H1 (cell line): ENCODE results near the gene TTC28. TPM values are rescaled to one million over a fixed set of nuclear protein-coding genes. Genes with fewer than 3 reads are reported as not detected.

Experiments used
- CTCF ChIA-PET: fragments of 300-600 bp; sonication (Branson Sonifier 250); formaldehyde crosslinking; loops from one replicate; lab custom pipeline; 2021; ENCODE audit not compliant: partially characterized antibody; lab: Charles Lee
- POLR2A ChIA-PET: fragments of 300-600 bp; sonication (Branson Sonifier 250); formaldehyde crosslinking; loops from one replicate; lab custom pipeline; 2021; ENCODE audit warnings: inconsistent platforms; ENCODE audit not compliant: partially characterized antibody; lab: Charles Lee
- DNase-seq, 2 experiments: peaks; one replicate each; pipeline versions ENCODE4 v3.0.0 to v3.0.0-alpha.2; 2010 to 2022; ENCODE audit warnings: low spot score in 2 of 2, low read depth in 1 of 2, mixed read lengths in 1 of 2
- FAIRE-seq: peaks from 2 replicates; lab custom pipeline; 2011; peaks lifted over from hg19 to GRCh38; lab: Jason Lieb, UNC
- H2AFZ ChIP-seq: 2 replicates; pipeline ENCODE4 v1.8.1; 2012; ENCODE audit warnings: low read length, inconsistent platforms
- H2AK5ac ChIP-seq: 2 replicates; pipeline ENCODE4 v1.6.1; 2013; ENCODE audit warnings: low read depth, low read length
- H2BK120ac ChIP-seq: replicated peaks from 2 replicates; pipeline ENCODE3; 2013; ENCODE audit warnings: low read depth, low read length, inconsistent platforms
- H2BK12ac ChIP-seq: 2 replicates; pipeline ENCODE4 v1.6.1; 2013; ENCODE audit warnings: low read depth, low read length
- H2BK15ac ChIP-seq: 2 replicates; pipeline ENCODE4 v1.6.1; 2013; ENCODE audit warnings: low read length
- H2BK20ac ChIP-seq: 2 replicates; pipeline ENCODE4 v1.6.1; 2013; ENCODE audit warnings: low read length
- H2BK5ac ChIP-seq: 2 replicates; pipeline ENCODE4 v1.6.1; 2013; ENCODE audit warnings: low read depth, low read length
- H3K14ac ChIP-seq: 2 replicates; pipeline ENCODE4 v1.6.1; 2013; ENCODE audit warnings: inconsistent platforms; ENCODE audit not compliant: insufficient read length
- H3K18ac ChIP-seq: 2 replicates; pipeline ENCODE4 v1.6.1; 2013; ENCODE audit warnings: low read length; ENCODE audit errors: extremely low read depth
- H3K23ac ChIP-seq: 2 replicates; pipeline ENCODE4 v1.6.1; 2013; ENCODE audit warnings: inconsistent platforms; ENCODE audit not compliant: insufficient read length
- H3K23me2 ChIP-seq: 2 replicates; pipeline ENCODE4 v1.6.1; 2013; ENCODE audit warnings: low read depth, low read length
- H3K27ac ChIP-seq: 2 replicates; pipeline ENCODE4 v1.6.1; 2011; ENCODE audit warnings: low read depth, low read length, inconsistent platforms
- H3K27me3 ChIP-seq, 4 experiments: replicated peaks in 1 of 4; 1 replicate in 1 of 4; 2 replicates in 3 of 4; pipeline versions ENCODE4 v1.6.1 to v1.8.1; 2011 to 2013; ENCODE audit warnings: low read length in 3 of 4, mild to moderate bottlenecking in 3 of 4, inconsistent platforms in 2 of 4, mixed read lengths in 2 of 4, moderate library complexity in 1 of 4; ENCODE audit not compliant: control insufficient read depth in 3 of 4, insufficient read depth in 3 of 4; ENCODE audit errors: extremely low read depth in 1 of 4
- H3K36me3 ChIP-seq, 4 experiments: 2 replicates each; pipeline versions ENCODE4 v1.6.1 to v1.8.1; 2011 to 2013; ENCODE audit warnings: mild to moderate bottlenecking in 4 of 4, low read length in 3 of 4, moderate library complexity in 2 of 4, control low read depth in 1 of 4, inconsistent platforms in 1 of 4; ENCODE audit not compliant: insufficient read depth in 4 of 4, control insufficient read depth in 2 of 4
- H3K4ac ChIP-seq: replicated peaks from 2 replicates; pipeline ENCODE3; 2013; ENCODE audit warnings: low read length, low read depth, mixed read lengths, inconsistent platforms; ENCODE audit not compliant: insufficient read length
- H3K4me1 ChIP-seq, 4 experiments: replicated peaks in 1 of 4; 1 replicate in 1 of 4; 2 replicates in 3 of 4; pipeline versions ENCODE4 v1.6.1 to v1.8.1; 2011 to 2013; ENCODE audit warnings: low read length in 3 of 4, inconsistent platforms in 2 of 4, mixed read lengths in 1 of 4; ENCODE audit not compliant: insufficient read depth in 4 of 4, control insufficient read depth in 3 of 4
- H3K4me2 ChIP-seq, 2 experiments: 2 replicates each; pipeline versions ENCODE4 v1.6.1 to v1.8.1; 2011 to 2013; ENCODE audit warnings: low read depth in 2 of 2, low read length in 2 of 2, control low read depth in 1 of 2, inconsistent platforms in 1 of 2, mild to moderate bottlenecking in 1 of 2; ENCODE audit not compliant: insufficient read depth in 1 of 2
- H3K4me3 ChIP-seq, 4 experiments: fragments of 200-600, 300-600 bp in 1 of 4; sonication (generic), shearing (Covaris generic), sonication (Bioruptor Twin) in 1 of 4; 2 replicates each; pipeline versions ENCODE4 v1.5.1 to v1.8.1; 2011 to 2016; ENCODE audit warnings: low read length in 4 of 4, low read depth in 3 of 4, control low read depth in 2 of 4, inconsistent platforms in 2 of 4, mild to moderate bottlenecking in 2 of 4, mixed read lengths in 1 of 4, moderate library complexity in 1 of 4; ENCODE audit not compliant: insufficient read depth in 2 of 4; ENCODE audit errors: extremely low read depth in 1 of 4
- H3K56ac ChIP-seq: replicated peaks from 2 replicates; pipeline ENCODE3; 2013; ENCODE audit warnings: low read depth, mild to moderate bottlenecking, mixed read lengths, low read length, inconsistent platforms; ENCODE audit not compliant: insufficient read length
- H3K79me1 ChIP-seq: 2 replicates; pipeline ENCODE4 v1.6.1; 2013; ENCODE audit warnings: low read depth, low read length, control low read depth
- H3K79me2 ChIP-seq, 2 experiments: 2 replicates each; pipeline versions ENCODE4 v1.6.1 to v1.8.1; 2012 to 2013; ENCODE audit warnings: low read length in 2 of 2, mild to moderate bottlenecking in 2 of 2, inconsistent platforms in 1 of 2; ENCODE audit not compliant: insufficient read depth in 2 of 2, control insufficient read depth in 1 of 2
- H3K9ac ChIP-seq, 4 experiments: replicated peaks in 1 of 4; 1 replicate in 1 of 4; 2 replicates in 3 of 4; pipeline versions ENCODE4 v1.6.1 to v1.8.1; 2011 to 2013; ENCODE audit warnings: low read depth in 3 of 4, low read length in 3 of 4, control low read depth in 2 of 4, mild to moderate bottlenecking in 2 of 4, moderate library complexity in 2 of 4, inconsistent platforms in 1 of 4; ENCODE audit errors: extremely low read depth in 1 of 4
- H3K9me3 ChIP-seq, 2 experiments: 2 replicates each; pipeline versions ENCODE4 v1.6.1 to v1.8.1; 2012 to 2013; ENCODE audit warnings: mild to moderate bottlenecking in 2 of 2, moderate library complexity in 2 of 2, control low read depth in 1 of 2, inconsistent platforms in 1 of 2, low read depth in 1 of 2, low read length in 1 of 2, mixed read lengths in 1 of 2; ENCODE audit not compliant: insufficient read depth in 2 of 2
- H4K20me1 ChIP-seq, 2 experiments: replicated peaks in 1 of 2; 2 replicates each; pipeline versions ENCODE3 to v1.8.1; 2011 to 2013; ENCODE audit warnings: inconsistent platforms in 2 of 2, low read length in 2 of 2, mild to moderate bottlenecking in 1 of 2; ENCODE audit not compliant: insufficient read depth in 2 of 2, control insufficient read depth in 1 of 2
- H4K5ac ChIP-seq: 2 replicates; pipeline ENCODE4 v1.6.1; 2013; ENCODE audit warnings: low read length, low read depth, mixed read lengths, inconsistent platforms; ENCODE audit not compliant: insufficient read length
- H4K8ac ChIP-seq: 2 replicates; pipeline ENCODE4 v1.8.0; 2013; ENCODE audit warnings: mild to moderate bottlenecking, moderate library complexity, low read length, inconsistent platforms; ENCODE audit not compliant: insufficient read depth; ENCODE audit errors: extremely low read depth
- H4K91ac ChIP-seq: replicated peaks from 2 replicates; pipeline ENCODE3; 2013; ENCODE audit warnings: low read length, mixed read lengths, inconsistent platforms; ENCODE audit not compliant: insufficient read length
- CBX8 ChIP-seq: fragments of 300-800, 300-1000 bp; sonication (generic); IDR thresholded peaks from 2 replicates; pipeline ENCODE4 v1.7.1; 2016; ENCODE audit warnings: low read depth, low read length, borderline replicate concordance
- HDAC2 ChIP-seq, 2 experiments: fragments of 300-600 bp in 1 of 2; sonication (generic) in 1 of 2; IDR thresholded peaks; 2 replicates each; pipeline ENCODE4 v1.6.1; 2011 to 2012; ENCODE audit warnings: low read depth in 2 of 2, low read length in 2 of 2, mild to moderate bottlenecking in 2 of 2, moderate library complexity in 2 of 2, borderline replicate concordance in 1 of 2, inconsistent platforms in 1 of 2
- JUN ChIP-seq: IDR thresholded peaks from 2 replicates; pipeline ENCODE4 v1.6.1; 2011; ENCODE audit warnings: low read depth, mild to moderate bottlenecking, improper control_type of control experiment, low read length
- NANOG ChIP-seq: IDR thresholded peaks from 2 replicates; pipeline ENCODE4 v1.6.1; 2011; ENCODE audit warnings: low read length, low read depth, mild to moderate bottlenecking, inconsistent platforms; ENCODE audit not compliant: insufficient read depth, poor library complexity, severe bottlenecking
- TEAD4 ChIP-seq: IDR thresholded peaks from 2 replicates; pipeline ENCODE4 v1.6.1; 2012; ENCODE audit warnings: low read depth, low read length, inconsistent platforms, mixed read lengths
- WGBS, 2 experiments: shearing (Covaris generic) in 1 of 2; methylation state at CpG; one replicate each; pipeline versions ENCODE4 v1.1.6 to v1.1.7; 2013 to 2015; ENCODE audit warnings: low lambda C conversion rate in 2 of 2, mixed read lengths in 2 of 2, inconsistent platforms in 1 of 2, low coverage in 1 of 2, missing lambda C conversion rate in 1 of 2; ENCODE audit not compliant: insufficient replicate concordance in 2 of 2, insufficient coverage in 1 of 2, insufficient read length in 1 of 2; ENCODE audit errors: extremely low coverage in 1 of 2, missing lambda C conversion rate in 1 of 2; 5-methylcytosine and 5-hydroxymethylcytosine counted together
- polyA plus RNA-seq, 7 experiments: library from polyadenylated mRNA; depleted of rRNA in 3 of 7; stranded (reverse) in 5 of 7; unstranded in 2 of 7; fragments of >200 nt in 5 of 7; fragments of 200-250 nt in 2 of 7; gene quantifications; 1 replicate in 5 of 7; 2 replicates in 1 of 7; 4 replicates in 1 of 7; pipeline versions ENCODE4 v1.2.1 to v1.2.3, GENCODE V29; 2011 to 2013; ENCODE audit warnings: missing spikeins in 2 of 7, mixed read lengths in 2 of 7
- total RNA-seq: library from RNA; stranded (reverse); fragmentation: NEBNext Ultra II Directional; extraction: Animal tissue kit (Norgen Biotek cat#: 25700); gene quantifications from 2 replicates; pipeline ENCODE4 v1.2.1, GENCODE V29; 2021

TTC28 gene
- total and polyA plus RNA-seq, 2 of the 8 experiments (the other 6 are each of a cell fraction or from before 2014, with no cell fraction given): 2.6 to 12.6 TPM

- DNase-seq (no peak), FAIRE-seq (no peak)
- Histone ChIP-seq H3K18ac (no peak overlapping the region), H3K36me3 (no peaks in the 10 kb centered on the region), H2BK12ac (no peak overlapping the region), H2BK5ac (no peak overlapping the region), H4K5ac (no peak overlapping the region), H3K79me1 (no peaks in the 10 kb centered on the region), H3K79me2 (no peaks in the 10 kb centered on the region), H4K20me1 (no peaks in the 10 kb centered on the region), H3K27me3 (peaks cover 2 to 15% (median 5%) of the 10 kb centered on the region in 4 experiments; a peak in 6 of 7 replicates), H3K9me3 (no peaks in the 10 kb centered on the region), H3K9ac (no peak overlapping the region), H3K4me3 (no peak overlapping the region), H3K4ac (no peak overlapping the region), H3K23me2 (no peaks in the 10 kb centered on the region), H2AK5ac (no peak overlapping the region), H3K27ac (no peak overlapping the region), H2AFZ (no peak overlapping the region), H3K4me1 (no peaks in the 10 kb centered on the region), H3K4me2 (no peak overlapping the region), H4K91ac (no peak overlapping the region), H3K23ac (no peak overlapping the region), H2BK120ac (no peak overlapping the region), H2BK20ac (no peak overlapping the region), H3K56ac (no peak overlapping the region), H2BK15ac (no peak overlapping the region), H3K14ac (no peak overlapping the region), H4K8ac (no peak overlapping the region)
- TF ChIP-seq JUN (no peak), HDAC2 (IDR thresholded peaks at IDR 0.05; ENCODE audit: borderline replicate concordance in 1 of 2, low read depth in 2 of 2, low read length in 2 of 2) (no peak), CBX8 (no peak), TEAD4 (no peak), NANOG (no peak)
- WGBS, 2 experiments: 91% methylated on average over 5 of the region's 5 CpGs; no CpG with 5 or more reads in 1 of the 2 experiments
- ChIA-PET POLR2A (no interaction called here), CTCF (no interaction called here)
Observed at GRCh38 chr22:28241656-28242290, 437.9 kb downstream of the TTC28 start.
